HepG2 (cell line): ENCODE measurements around the gene CCDC14. TPM values are rescaled to one million over a fixed set of nuclear protein-coding genes. Genes with fewer than 3 reads are reported as not detected.

Source experiments
- BRCA1 ChIP-seq: sonication (generic); formaldehyde crosslinking; IDR thresholded peaks from 2 replicates; pipeline ENCODE4 v1.4.0; 2020; ENCODE audit warnings: missing genetic modification reagents
- MED8 ChIP-seq: sonication (generic); formaldehyde crosslinking; IDR thresholded peaks from 2 replicates; pipeline ENCODE4 v1.8.1; 2023; ENCODE audit warnings: mild to moderate bottlenecking, missing genetic modification reagents; ENCODE audit not compliant: insufficient replicate concordance
- SATB2 ChIP-seq: sonication (generic); formaldehyde crosslinking; IDR thresholded peaks from 2 replicates; pipeline ENCODE4 v1.5.0; 2020; ENCODE audit warnings: missing genetic modification reagents
- TOE1 ChIP-seq: sonication (generic); formaldehyde crosslinking; IDR thresholded peaks from 2 replicates; pipeline ENCODE4 v1.4.0; 2020; ENCODE audit warnings: mild to moderate bottlenecking, missing genetic modification reagents
- ZNF235 ChIP-seq: sonication (generic); formaldehyde crosslinking; IDR thresholded peaks from 2 replicates; pipeline ENCODE4 v1.8.1; 2023; ENCODE audit warnings: mild to moderate bottlenecking, missing genetic modification reagents, borderline replicate concordance
- ZNF484 ChIP-seq: sonication (generic); formaldehyde crosslinking; IDR thresholded peaks from 2 replicates; pipeline ENCODE4 v1.5.1; 2020; ENCODE audit warnings: mild to moderate bottlenecking, low read depth, missing genetic modification reagents, borderline replicate concordance
- ZNF564 ChIP-seq: sonication (generic); formaldehyde crosslinking; IDR thresholded peaks from 2 replicates; pipeline ENCODE4 v1.8.1; 2023; ENCODE audit warnings: mild to moderate bottlenecking, missing genetic modification reagents
- ZNF781 ChIP-seq: sonication (generic); formaldehyde crosslinking; IDR thresholded peaks from 2 replicates; pipeline ENCODE4 v1.5.1; 2020; ENCODE audit warnings: borderline replicate concordance, mild to moderate bottlenecking, missing genetic modification reagents; ENCODE audit errors: not compliant biosample characterization
- polyA plus RNA-seq, 8 experiments: library from polyadenylated mRNA; depleted of rRNA in 3 of 8; stranded (reverse) in 7 of 8; unstranded in 1 of 8; fragments of >200 nt; fragmentation: Illumina TruSeq in 4 of 8; extraction: Trizol in 4 of 8; gene quantifications; 2 replicates each; pipeline versions ENCODE4 v1.2.1 to v1.2.3, GENCODE V29; 2011 to 2016; ENCODE audit warnings: low read depth in 4 of 8, missing spikeins in 1 of 8, mixed read lengths in 1 of 8; ENCODE audit not compliant: insufficient read depth in 1 of 8
- total RNA-seq, 5 experiments: library from RNA; depleted of rRNA; stranded (reverse); fragments of >200 nt; fragmentation: Illumina TruSeq; extraction: Trizol; gene quantifications; 2 replicates each; pipeline ENCODE4 v1.2.3, GENCODE V29; 2016; ENCODE audit warnings: low read depth in 1 of 5
- TF ChIP-seq, protein P1 (sequence below): IDR thresholded peaks from 2 replicates; pipeline ENCODE4 v1.6.1; 2018; ENCODE audit warnings: missing genetic modification reagents, mild to moderate bottlenecking, missing compliant biosample characterization
- TF ChIP-seq, protein P2 (sequence below): IDR thresholded peaks from 2 replicates; pipeline ENCODE4 v1.4.0; 2020; ENCODE audit warnings: mild to moderate bottlenecking, missing genetic modification reagents
- TF ChIP-seq, protein P3 (sequence below): sonication (generic); formaldehyde crosslinking; IDR thresholded peaks from 2 replicates; pipeline ENCODE4 v1.4.0; 2020; ENCODE audit warnings: missing genetic modification reagents, borderline replicate concordance
- TF ChIP-seq, protein P4 (sequence below): IDR thresholded peaks from 2 replicates; pipeline ENCODE4 v1.6.1; 2016; ENCODE audit warnings: missing compliant biosample characterization, missing genetic modification reagents, borderline replicate concordance
- TF ChIP-seq, protein P5 (sequence below): sonication (generic); formaldehyde crosslinking; IDR thresholded peaks from 2 replicates; pipeline ENCODE4 v1.5.1; 2020; ENCODE audit warnings: mild to moderate bottlenecking, missing genetic modification reagents

CCDC14 gene
- total and polyA plus RNA-seq, 2 of the 13 experiments (the other 11 are each of a cell fraction or from before 2014, with no cell fraction given): 48.7 to 49.0 TPM

DNA sequence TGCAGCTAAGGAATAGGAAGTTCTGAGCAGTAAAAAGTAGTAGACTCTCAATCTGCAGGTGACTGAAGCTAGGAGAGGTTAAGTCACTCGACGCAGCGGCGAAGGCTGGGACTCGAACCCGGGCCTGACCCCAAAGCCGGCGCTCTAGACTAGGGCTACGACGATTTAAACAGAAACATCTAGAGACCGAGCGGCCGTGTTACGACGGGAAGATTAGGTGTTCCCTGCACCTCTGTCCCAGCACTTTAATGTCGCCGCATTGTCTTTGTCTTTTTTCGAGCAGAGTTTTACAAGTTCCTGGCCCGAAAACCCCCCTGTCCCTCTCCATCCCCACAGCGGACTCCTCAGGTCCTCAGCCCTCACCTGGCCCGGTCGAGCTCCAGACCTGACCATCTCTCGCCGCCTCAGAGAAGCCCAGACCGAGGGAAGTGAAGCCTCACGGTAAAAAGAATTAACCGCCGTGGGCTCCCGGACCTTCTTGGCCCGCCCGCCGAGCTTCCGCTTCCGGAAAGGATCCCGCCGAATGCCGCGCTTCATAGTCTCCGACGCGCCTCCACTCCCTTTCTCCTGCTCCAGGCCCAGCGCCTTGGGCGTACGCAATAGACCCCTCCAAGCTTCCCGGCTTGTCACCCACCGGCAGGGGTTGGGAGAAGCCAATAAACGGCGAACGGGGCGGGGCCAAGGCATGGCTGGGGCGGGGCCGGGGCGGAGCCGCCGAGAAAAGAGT is at the start of gene CCDC14 (continued):
- TF ChIP-seq BRCA1 (CRISPR knock-in tag): no peak
- TF ChIP-seq TOE1 (CRISPR knock-in tag): no peak
- TF ChIP-seq ZNF484: no peak
- TF ChIP-seq, protein P1, sequence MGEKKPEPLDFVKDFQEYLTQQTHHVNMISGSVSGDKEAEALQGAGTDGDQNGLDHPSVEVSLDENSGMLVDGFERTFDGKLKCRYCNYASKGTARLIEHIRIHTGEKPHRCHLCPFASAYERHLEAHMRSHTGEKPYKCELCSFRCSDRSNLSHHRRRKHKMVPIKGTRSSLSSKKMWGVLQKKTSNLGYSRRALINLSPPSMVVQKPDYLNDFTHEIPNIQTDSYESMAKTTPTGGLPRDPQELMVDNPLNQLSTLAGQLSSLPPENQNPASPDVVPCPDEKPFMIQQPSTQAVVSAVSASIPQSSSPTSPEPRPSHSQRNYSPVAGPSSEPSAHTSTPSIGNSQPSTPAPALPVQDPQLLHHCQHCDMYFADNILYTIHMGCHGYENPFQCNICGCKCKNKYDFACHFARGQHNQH (CRISPR knock-in tag): peak; percentile 44; the same call in 1 of the 2 replicates
- no peak for TF ChIP-seq SATB2 (CRISPR knock-in tag)
- TF ChIP-seq, protein P2, sequence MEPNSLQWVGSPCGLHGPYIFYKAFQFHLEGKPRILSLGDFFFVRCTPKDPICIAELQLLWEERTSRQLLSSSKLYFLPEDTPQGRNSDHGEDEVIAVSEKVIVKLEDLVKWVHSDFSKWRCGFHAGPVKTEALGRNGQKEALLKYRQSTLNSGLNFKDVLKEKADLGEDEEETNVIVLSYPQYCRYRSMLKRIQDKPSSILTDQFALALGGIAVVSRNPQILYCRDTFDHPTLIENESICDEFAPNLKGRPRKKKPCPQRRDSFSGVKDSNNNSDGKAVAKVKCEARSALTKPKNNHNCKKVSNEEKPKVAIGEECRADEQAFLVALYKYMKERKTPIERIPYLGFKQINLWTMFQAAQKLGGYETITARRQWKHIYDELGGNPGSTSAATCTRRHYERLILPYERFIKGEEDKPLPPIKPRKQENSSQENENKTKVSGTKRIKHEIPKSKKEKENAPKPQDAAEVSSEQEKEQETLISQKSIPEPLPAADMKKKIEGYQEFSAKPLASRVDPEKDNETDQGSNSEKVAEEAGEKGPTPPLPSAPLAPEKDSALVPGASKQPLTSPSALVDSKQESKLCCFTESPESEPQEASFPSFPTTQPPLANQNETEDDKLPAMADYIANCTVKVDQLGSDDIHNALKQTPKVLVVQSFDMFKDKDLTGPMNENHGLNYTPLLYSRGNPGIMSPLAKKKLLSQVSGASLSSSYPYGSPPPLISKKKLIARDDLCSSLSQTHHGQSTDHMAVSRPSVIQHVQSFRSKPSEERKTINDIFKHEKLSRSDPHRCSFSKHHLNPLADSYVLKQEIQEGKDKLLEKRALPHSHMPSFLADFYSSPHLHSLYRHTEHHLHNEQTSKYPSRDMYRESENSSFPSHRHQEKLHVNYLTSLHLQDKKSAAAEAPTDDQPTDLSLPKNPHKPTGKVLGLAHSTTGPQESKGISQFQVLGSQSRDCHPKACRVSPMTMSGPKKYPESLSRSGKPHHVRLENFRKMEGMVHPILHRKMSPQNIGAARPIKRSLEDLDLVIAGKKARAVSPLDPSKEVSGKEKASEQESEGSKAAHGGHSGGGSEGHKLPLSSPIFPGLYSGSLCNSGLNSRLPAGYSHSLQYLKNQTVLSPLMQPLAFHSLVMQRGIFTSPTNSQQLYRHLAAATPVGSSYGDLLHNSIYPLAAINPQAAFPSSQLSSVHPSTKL (CRISPR knock-in tag): peak; percentile 50
- TF ChIP-seq, protein P3, sequence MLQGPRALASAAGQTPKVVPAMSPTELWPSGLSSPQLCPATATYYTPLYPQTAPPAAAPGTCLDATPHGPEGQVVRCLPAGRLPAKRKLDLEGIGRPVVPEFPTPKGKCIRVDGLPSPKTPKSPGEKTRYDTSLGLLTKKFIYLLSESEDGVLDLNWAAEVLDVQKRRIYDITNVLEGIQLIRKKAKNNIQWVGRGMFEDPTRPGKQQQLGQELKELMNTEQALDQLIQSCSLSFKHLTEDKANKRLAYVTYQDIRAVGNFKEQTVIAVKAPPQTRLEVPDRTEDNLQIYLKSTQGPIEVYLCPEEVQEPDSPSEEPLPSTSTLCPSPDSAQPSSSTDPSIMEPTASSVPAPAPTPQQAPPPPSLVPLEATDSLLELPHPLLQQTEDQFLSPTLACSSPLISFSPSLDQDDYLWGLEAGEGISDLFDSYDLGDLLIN (CRISPR knock-in tag): peak; percentile 73; the same call in 1 of the 2 replicates
- 0 out of 2 replicates have a peak, but pooled peaks have one; percentile 28 for TF ChIP-seq ZNF564 (CRISPR knock-in tag)
- TF ChIP-seq, protein P4, sequence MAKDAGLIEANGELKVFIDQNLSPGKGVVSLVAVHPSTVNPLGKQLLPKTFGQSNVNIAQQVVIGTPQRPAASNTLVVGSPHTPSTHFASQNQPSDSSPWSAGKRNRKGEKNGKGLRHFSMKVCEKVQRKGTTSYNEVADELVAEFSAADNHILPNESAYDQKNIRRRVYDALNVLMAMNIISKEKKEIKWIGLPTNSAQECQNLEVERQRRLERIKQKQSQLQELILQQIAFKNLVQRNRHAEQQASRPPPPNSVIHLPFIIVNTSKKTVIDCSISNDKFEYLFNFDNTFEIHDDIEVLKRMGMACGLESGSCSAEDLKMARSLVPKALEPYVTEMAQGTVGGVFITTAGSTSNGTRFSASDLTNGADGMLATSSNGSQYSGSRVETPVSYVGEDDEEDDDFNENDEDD (CRISPR knock-in tag): peak; percentile 92; the same call in 1 of the 2 replicates
- peak; percentile 31 for TF ChIP-seq ZNF781 (CRISPR knock-in tag)
- TF ChIP-seq, protein P5, sequence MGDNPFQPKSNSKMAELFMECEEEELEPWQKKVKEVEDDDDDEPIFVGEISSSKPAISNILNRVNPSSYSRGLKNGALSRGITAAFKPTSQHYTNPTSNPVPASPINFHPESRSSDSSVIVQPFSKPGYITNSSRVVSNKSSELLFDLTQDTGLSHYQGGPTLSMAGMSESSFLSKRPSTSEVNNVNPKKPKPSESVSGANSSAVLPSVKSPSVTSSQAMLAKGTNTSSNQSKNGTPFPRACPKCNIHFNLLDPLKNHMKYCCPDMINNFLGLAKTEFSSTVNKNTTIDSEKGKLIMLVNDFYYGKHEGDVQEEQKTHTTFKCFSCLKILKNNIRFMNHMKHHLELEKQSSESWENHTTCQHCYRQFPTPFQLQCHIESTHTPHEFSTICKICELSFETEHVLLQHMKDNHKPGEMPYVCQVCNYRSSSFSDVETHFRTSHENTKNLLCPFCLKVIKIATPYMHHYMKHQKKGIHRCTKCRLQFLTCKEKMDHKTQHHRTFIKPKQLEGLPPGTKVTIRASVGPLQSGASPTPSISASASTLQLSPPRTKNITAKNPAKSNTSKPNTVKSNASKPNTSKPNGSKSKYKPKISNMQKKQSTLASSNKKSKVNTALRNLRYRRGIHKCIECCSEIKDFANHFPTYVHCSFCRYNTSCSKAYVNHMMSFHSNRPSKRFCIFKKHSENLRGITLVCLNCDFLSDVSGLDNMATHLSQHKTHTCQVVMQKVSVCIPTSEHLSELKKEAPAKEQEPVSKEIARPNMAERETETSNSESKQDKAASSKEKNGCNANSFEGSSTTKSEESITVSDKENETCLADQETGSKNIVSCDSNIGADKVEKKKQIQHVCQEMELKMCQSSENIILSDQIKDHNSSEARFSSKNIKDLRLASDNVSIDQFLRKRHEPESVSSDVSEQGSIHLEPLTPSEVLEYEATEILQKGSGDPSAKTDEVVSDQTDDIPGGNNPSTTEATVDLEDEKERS (CRISPR knock-in tag): no peak
- no peak for TF ChIP-seq ZNF235 (CRISPR knock-in tag)
- TF ChIP-seq MED8: no peak
